Bone marrow (tissue), 2 donors: ENCODE measurements around the gene IRF4.
"Not testable (repeated sequence)": the region's sequence is repeated elsewhere in the genome, so short reads cannot be mapped to it uniquely, and the experiment has no call there.

Experiments used
- DNase-seq, 2 donors: peaks; one replicate each; lab custom pipeline; 2025; lab: John Stamatoyannopoulos, UW

Gene IRF4

GRCh38 chr6:422433-423054, 31.0 kb downstream of the IRF4 start:
- no peak for DNase-seq

- no peak for DNase-seq
Observed at GRCh38 chr6:423055-423798, 31.7 kb downstream of the IRF4 start.

- no peak for DNase-seq
Observed at GRCh38 chr6:423799-424345, 32.3 kb downstream of the IRF4 start.

GRCh38 chr6:424741-425417, 33.3 kb downstream of the IRF4 start:
- DNase-seq = no peak

- DNase-seq = not testable (repeated sequence)
Observed at GRCh38 chr6:425418-425788, 33.9 kb downstream of the IRF4 start.

- DNase-seq = not testable (repeated sequence)
Observed at GRCh38 chr6:426198-426738, 34.7 kb downstream of the IRF4 start.

- no peak for DNase-seq
Observed at GRCh38 chr6:428047-428603, 36.6 kb downstream of the IRF4 start.

- DNase-seq = no peak
Observed at GRCh38 chr6:429515-430121, 38.1 kb downstream of the IRF4 start.

GRCh38 chr6:431504-431903, 40.0 kb downstream of the IRF4 start:
- DNase-seq = no peak

GRCh38 chr6:431986-432385, 40.4 kb downstream of the IRF4 start:
- DNase-seq = no peak

- no peak for DNase-seq
Observed at GRCh38 chr6:434051-434705, 42.6 kb downstream of the IRF4 start.

- no peak for DNase-seq
Observed at GRCh38 chr6:435441-436307, 44.1 kb downstream of the IRF4 start.

- no peak for DNase-seq
Observed at GRCh38 chr6:436308-437036, 44.9 kb downstream of the IRF4 start.

GRCh38 chr6:437037-437392, 45.5 kb downstream of the IRF4 start:
- DNase-seq = no peak

GRCh38 chr6:438634-439170, 47.1 kb downstream of the IRF4 start:
- no peak for DNase-seq

GRCh38 chr6:439641-440167, 48.2 kb downstream of the IRF4 start:
- DNase-seq = no peak

- no peak for DNase-seq
Observed at GRCh38 chr6:441126-441920, 49.8 kb downstream of the IRF4 start.

GRCh38 chr6:443621-444159, 52.1 kb downstream of the IRF4 start:
- no peak for DNase-seq
